HK-2 (cell line): Measurements from ENCODE around the gene POU1F1.
A peak's percentile ranks its signal among the peaks of the same experiment; 100 is the strongest.
"Not testable (repeated sequence)": the region's sequence is repeated elsewhere in the genome, so short reads cannot be mapped to it uniquely, and the experiment has no call there.

Source experiments
- DNase-seq: peaks from one replicate; pipeline ENCODE4 v3.0.0-alpha.2; 2018; ENCODE audit not compliant: unreplicated experiment

The POU1F1 gene

GRCh38 chr3:87260270-87260669 lies 16.1 kb downstream of the POU1F1 start:
- peak; percentile 4 for DNase-seq

DNA sequence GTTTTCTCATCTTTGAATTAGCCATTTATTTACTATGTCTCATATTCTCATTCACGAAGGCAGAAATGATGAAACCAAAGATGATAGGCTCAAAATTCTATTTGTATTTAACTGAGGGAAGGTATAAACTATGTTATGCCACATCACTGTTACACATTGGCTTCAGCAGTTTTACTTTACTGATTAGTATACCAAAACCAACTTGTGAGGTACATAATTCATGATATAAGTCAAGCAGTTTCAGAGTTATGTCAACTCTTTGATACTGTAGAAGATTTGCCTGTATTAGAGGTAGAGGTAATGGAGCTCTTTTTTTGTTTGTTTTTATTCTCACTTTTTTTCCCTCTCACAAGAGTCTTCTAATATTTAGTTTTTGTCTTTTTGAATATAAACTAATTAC lies 26.4 kb downstream of the POU1F1 start:
- no peak for DNase-seq

DNA sequence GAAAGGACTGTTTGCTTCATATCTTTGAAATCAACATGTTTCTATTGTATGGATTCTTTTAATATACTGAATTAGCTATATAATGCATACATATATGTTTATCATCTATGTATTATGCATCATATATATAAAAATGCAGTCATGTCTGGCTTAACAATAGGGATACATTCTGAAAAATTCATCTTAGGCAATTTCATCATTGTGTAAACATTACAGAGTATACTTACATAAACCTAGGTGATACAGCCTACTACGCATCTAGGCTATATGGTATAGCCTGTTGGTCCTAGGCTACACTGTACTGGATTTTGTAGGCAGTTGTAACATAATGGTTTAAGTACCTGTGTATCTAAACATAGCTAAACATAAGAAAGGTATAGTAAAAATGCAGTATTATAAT lies 27.6 kb downstream of the POU1F1 start:
- no peak for DNase-seq

GRCh38 chr3:87248231-87248630 lies 28.2 kb downstream of the POU1F1 start:
- DNase-seq: not testable (repeated sequence)

- no peak for DNase-seq
Measured at GRCh38 chr3:87247430-87247773, 29.0 kb downstream of the POU1F1 start.

GRCh38 chr3:87246662-87247429 lies 29.5 kb downstream of the POU1F1 start:
- DNase-seq: no peak

DNA sequence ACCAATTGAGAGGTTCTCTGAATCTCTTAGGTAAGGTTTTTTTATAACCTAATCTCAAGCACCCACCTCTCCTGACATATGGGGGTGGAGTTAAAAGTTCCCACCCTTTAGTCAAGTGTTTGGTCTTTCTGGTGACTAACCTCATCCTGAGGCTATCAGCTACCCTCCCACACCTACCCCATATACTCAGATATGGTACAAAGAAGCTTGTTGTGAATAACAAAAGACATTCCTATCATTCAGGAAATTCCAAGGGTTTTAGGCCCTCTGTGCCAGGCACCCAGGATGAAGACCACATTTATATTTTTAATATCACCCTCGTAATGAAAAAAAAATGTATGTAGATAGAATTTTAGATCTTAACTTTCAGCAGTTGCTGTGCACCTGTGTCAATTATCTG lies 40.3 kb downstream of the POU1F1 start:
- no peak for DNase-seq

- no peak for DNase-seq
Measured at GRCh38 chr3:87233805-87234204, 42.6 kb downstream of the POU1F1 start.

DNA sequence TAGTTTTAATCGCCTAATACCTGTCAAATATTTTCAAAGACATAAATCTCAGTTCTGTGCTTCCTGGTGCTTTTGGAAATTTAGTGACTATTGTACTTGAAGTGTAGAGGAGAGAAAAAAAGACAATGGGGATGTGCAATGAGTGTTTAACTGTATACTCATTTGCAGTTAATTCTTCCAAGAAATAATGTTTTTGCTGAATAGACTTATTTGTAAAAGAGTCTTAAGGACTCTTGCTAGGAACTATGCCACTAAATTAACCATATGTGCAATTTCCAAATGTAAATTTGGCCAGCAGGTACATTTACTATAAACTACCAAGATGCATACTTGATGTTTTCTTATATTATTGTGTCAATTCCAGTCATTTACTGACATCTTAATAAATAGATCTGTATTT lies 47.3 kb downstream of the POU1F1 start:
- no peak for DNase-seq

DNA sequence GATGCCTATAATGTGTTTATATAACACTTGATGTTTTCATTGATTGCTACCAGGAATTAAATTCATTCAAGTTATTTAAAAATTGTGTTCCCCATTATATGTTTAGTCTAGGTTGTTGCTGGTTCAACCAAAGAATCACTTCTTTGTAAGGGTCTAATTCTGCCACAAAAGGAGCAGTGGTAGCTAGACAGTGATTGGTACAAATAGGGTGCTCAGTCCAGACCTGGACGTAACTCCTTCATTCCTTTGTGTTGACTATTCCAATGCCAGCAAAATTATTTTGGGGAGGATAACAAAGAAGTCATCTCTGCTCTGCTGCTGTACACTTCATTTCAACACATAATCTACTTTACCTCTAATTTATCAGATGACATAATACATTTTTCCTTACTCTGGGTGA lies 48.1 kb downstream of the POU1F1 start:
- no peak for DNase-seq

- no peak for DNase-seq
Measured at GRCh38 chr3:87227835-87228144, 48.6 kb downstream of the POU1F1 start.

DNA sequence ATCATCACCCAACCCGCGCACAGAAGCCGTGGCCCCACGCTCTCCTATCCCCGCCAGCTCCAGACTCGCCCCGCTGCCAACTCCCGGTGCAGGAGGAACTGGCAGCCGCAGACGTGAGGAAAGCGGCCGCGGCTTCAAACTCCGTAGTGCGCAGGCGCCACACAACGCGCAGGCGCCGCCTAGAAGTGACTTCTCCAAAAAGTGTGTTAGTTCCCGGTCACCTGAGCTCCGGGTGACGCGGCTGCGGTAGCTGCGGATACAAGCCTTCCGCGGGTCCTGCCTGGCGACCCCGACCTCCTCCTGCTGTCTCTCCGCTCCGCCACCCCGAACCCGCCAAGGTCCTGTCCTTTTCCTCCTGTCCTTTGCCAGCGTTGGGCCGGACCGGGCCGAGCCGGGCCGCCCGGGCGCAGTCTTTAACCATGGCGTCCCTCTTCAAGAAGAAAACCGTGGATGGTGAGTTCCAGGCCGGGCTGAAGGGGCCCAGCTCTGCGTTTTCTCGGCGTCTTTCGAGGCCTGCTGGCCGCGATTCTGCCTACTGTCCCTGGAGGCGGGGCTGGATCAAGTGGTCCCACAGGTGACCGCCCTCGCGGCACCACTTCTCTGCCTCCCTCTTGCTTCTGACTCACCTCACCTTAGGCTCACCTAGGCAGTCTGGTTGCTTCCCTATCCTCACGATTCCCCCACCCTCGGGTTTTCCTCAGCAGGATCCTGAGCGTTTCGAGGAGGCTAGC lies 49.1 kb downstream of the POU1F1 start, which contains the start of gene CHMP2B:
TSS of gene CHMP2B (plus strand) at position 206 of the 731 bp plus-strand sequence. CDS start at position 420, 214 bp downstream.
- DNase-seq: peak; percentile 88

- DNase-seq: no peak
Measured at GRCh38 chr3:87225659-87226058, 50.7 kb downstream of the POU1F1 start.

DNA sequence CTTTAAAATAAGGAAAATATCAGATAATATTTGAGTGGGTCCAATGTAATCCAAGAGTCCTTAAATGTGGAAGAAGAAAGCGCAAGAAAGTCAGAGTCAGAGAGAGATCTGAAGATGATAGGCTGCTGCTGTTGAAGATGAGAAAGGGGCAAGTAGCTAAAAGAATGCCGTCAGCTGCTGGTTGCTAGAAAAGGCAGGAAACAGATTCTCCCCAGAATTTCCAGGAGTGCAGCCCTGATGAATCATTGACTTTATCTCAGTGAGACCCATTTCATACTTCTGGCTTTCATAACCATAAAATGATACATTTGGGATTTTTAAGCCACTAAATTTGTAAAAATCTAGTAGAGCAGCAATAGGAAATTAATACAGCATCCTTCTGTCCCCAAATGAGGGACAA lies 56.8 kb downstream of the POU1F1 start:
- no peak for DNase-seq

- DNase-seq: no peak
Measured at GRCh38 chr3:87218560-87218959, 57.8 kb downstream of the POU1F1 start.
